H54 (cell line): ENCODE data around the gene PHLDA2.
"Not testable (repeated sequence)": the region's sequence is repeated elsewhere in the genome, so short reads cannot be mapped to it uniquely, and the experiment has no call there.

Source experiments
- DNase-seq: peaks from one replicate; pipeline ENCODE4 v3.0.0; 2011; ENCODE audit warnings: low spot score, mixed read lengths; ENCODE audit not compliant: insufficient read length
- FAIRE-seq: peaks from 3 replicates; lab custom pipeline; 2011; peaks lifted over from hg19 to GRCh38; lab: Jason Lieb, UNC
- POLR2A ChIP-seq: IDR thresholded peaks from 2 replicates; pipeline ENCODE4 v1.6.1; 2011; ENCODE audit warnings: low read depth, mild to moderate bottlenecking, low read length

Gene PHLDA2

GRCh38 chr11:2952290-2952689, 23.1 kb upstream of the PHLDA2 start:
- no peak for DNase-seq
- no peak for TF ChIP-seq POLR2A
- no peak for FAIRE-seq

- no peak for TF ChIP-seq POLR2A
- FAIRE-seq (no peak), DNase-seq (peak; percentile 45)
These were observed 22.3 kb upstream of the PHLDA2 start for GRCh38 chr11:2951231-2952110.

GRCh38 chr11:2950825-2951224, 21.6 kb upstream of the PHLDA2 start:
- FAIRE-seq (no peak), DNase-seq (no peak)
- TF ChIP-seq POLR2A: no peak

- no peak for TF ChIP-seq POLR2A
- FAIRE-seq (no peak), DNase-seq (no peak)
These were observed 20.7 kb upstream of the PHLDA2 start for GRCh38 chr11:2949920-2950319.

- no peak for TF ChIP-seq POLR2A
- FAIRE-seq: no peak
These were observed 18.5 kb upstream of the PHLDA2 start for GRCh38 chr11:2947744-2948143.

GRCh38 chr11:2945757-2946287, 16.6 kb upstream of the PHLDA2 start:
- DNase-seq (no peak), FAIRE-seq (no peak)
- TF ChIP-seq POLR2A: no peak

More at GRCh38 chr11:2947744-2948143, 18.5 kb upstream of the PHLDA2 start:
- no peak for DNase-seq

GRCh38 chr11:2945031-2945756, 16.0 kb upstream of the PHLDA2 start:
- FAIRE-seq: no peak
- peak; percentile 49 for DNase-seq
- no peak for TF ChIP-seq POLR2A

- DNase-seq (no peak), FAIRE-seq (no peak)
- TF ChIP-seq POLR2A: no peak
These were observed 15.3 kb upstream of the PHLDA2 start for GRCh38 chr11:2944530-2944929.

GRCh38 chr11:2943711-2944118, 14.5 kb upstream of the PHLDA2 start:
- TF ChIP-seq POLR2A: no peak
- no peak for FAIRE-seq
- no peak for DNase-seq

GRCh38 chr11:2942872-2943710, 13.9 kb upstream of the PHLDA2 start:
- DNase-seq: no peak
- TF ChIP-seq POLR2A: no peak
- FAIRE-seq: no peak

- DNase-seq: no peak
- TF ChIP-seq POLR2A: no peak
- no peak for FAIRE-seq
These were observed 13.2 kb upstream of the PHLDA2 start for GRCh38 chr11:2942447-2942846.

GRCh38 chr11:2940921-2941821, 12.0 kb upstream of the PHLDA2 start:
- DNase-seq: peak; percentile 85
- FAIRE-seq: no peak
- no peak for TF ChIP-seq POLR2A

- DNase-seq: peak; percentile 82
- no peak for FAIRE-seq
- TF ChIP-seq POLR2A: no peak
These were observed 11.1 kb upstream of the PHLDA2 start for GRCh38 chr11:2940147-2940920.

- DNase-seq, FAIRE-seq: not testable (repeated sequence)
These were observed 9.5 kb upstream of the PHLDA2 start for GRCh38 chr11:2938458-2939418.

- not testable (repeated sequence) for FAIRE-seq, DNase-seq
These were observed 8.6 kb upstream of the PHLDA2 start for GRCh38 chr11:2937641-2938457.
